Erythroblast (primary cell): Measurements from ENCODE around the gene CFAP91.

Experiments used
- GATA1 ChIP-seq: IDR thresholded peaks from 2 replicates; pipeline ENCODE4 v1.6.1; 2011; ENCODE audit warnings: low read depth, mild to moderate bottlenecking, control low read depth, low read length, moderate library complexity
- POLR2A ChIP-seq: IDR thresholded peaks from 2 replicates; pipeline ENCODE4 v1.6.1; 2011; ENCODE audit warnings: mild to moderate bottlenecking, low read length

DNA sequence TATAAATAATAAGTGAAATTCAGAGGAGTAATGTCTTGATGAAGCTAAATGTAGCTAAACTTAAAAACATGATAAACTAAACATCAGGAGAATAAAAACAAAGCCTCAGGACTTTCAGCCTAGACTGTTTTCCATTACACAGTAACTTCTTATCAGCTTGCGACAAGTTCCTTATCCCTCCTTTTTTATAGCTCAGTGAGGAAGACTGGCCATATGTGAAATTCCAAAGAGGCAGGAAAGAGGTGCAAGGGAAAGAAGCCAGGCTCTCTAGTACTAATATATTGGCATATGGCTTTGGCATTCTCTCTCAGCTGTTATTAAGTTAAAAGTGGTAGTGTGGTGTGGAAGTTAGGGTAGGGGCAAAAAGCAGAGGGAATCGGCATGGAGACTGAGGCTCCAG lies 30.0 kb upstream of the CFAP91 start:
- no peak for TF ChIP-seq POLR2A
- no peak for TF ChIP-seq GATA1
